ENCODE results near the gene KLF12. TPM values are rescaled to one million over a fixed set of nuclear protein-coding genes. Genes with fewer than 3 reads are reported as not detected.
A peak's percentile ranks its signal among the peaks of the same experiment; 100 is the strongest.

Gene KLF12
- total RNA-seq, 2 donors from 2014 or later = 19.9 to 23.8 TPM

- ATAC-seq (ENCODE audit: insufficient number of reproducible peaks, low FRiP score, low read depth) (no peak), DNase-seq (ENCODE audit: low spot score) (no peak)
- Histone ChIP-seq H3K27ac (peak overlapping the region; percentile 85 to 98), H3K27me3 (replicated peaks; ENCODE audit: insufficient read depth) (no peaks in the 10 kb centered on the region), H3K36me3 (no peaks in the 10 kb centered on the region), H3K4me1 (ENCODE audit: control insufficient read depth in 1 of 2, low read depth in 2 of 2) (peaks cover 29 to 34% of the 10 kb centered on the region in 2 donors), H3K4me3 (peak overlapping the region; percentile 84), H3K9me3 (no peaks in the 10 kb centered on the region)
- TF ChIP-seq, protein P1, sequence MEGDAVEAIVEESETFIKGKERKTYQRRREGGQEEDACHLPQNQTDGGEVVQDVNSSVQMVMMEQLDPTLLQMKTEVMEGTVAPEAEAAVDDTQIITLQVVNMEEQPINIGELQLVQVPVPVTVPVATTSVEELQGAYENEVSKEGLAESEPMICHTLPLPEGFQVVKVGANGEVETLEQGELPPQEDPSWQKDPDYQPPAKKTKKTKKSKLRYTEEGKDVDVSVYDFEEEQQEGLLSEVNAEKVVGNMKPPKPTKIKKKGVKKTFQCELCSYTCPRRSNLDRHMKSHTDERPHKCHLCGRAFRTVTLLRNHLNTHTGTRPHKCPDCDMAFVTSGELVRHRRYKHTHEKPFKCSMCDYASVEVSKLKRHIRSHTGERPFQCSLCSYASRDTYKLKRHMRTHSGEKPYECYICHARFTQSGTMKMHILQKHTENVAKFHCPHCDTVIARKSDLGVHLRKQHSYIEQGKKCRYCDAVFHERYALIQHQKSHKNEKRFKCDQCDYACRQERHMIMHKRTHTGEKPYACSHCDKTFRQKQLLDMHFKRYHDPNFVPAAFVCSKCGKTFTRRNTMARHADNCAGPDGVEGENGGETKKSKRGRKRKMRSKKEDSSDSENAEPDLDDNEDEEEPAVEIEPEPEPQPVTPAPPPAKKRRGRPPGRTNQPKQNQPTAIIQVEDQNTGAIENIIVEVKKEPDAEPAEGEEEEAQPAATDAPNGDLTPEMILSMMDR (IDR thresholded peaks at IDR 0.05) = no peak
Measured at GRCh38 chr13:74132776-74133656, 1.2 kb downstream of the KLF12 start.

DNA sequence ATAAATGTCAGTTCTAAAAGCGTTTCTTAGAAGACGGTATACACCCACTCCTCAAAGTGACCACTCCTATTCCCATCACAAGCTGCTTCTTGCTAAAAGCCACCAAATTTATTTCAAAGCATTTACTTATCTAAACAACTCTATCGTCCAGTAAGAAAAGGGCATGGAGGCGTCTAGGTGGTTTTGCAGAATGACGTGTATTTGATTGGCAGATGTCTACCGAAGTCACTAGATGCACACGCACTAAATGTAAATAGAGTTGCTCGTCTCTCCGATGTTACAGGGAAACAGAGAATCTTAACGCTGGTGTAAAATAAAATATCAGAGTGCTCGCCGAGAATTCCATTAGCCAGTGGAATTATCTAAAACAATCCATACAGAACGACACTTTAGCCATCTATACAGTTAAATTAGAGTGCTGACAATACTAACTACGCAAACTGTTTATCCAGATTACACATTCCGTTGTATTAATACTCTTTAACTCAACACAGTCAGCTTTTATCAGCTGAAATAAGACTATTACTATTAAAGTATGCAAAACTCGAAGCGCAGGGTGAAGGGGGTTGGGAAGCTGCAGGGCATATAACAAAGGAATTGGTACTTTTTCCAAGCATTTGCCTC is 1.9 kb downstream of the KLF12 start:
- Histone ChIP-seq H3K4me1 (ENCODE audit: control insufficient read depth in 1 of 2, low read depth in 2 of 2) (peaks cover 35 to 40% of the 10 kb centered on the region in 2 donors), H3K4me3 (peak overlapping the region; percentile 84), H3K9me3 (no peaks in the 10 kb centered on the region), H3K27me3 (replicated peaks; ENCODE audit: insufficient read depth) (no peaks in the 10 kb centered on the region), H3K27ac (peak overlapping the region; percentile 85 to 98), H3K36me3 (no peaks in the 10 kb centered on the region)
- DNase-seq (ENCODE audit: low spot score) = no peak
- TF ChIP-seq, protein P1 (IDR thresholded peaks at IDR 0.05) = no peak
- no peak for ATAC-seq (ENCODE audit: insufficient number of reproducible peaks, low FRiP score, low read depth)

DNA sequence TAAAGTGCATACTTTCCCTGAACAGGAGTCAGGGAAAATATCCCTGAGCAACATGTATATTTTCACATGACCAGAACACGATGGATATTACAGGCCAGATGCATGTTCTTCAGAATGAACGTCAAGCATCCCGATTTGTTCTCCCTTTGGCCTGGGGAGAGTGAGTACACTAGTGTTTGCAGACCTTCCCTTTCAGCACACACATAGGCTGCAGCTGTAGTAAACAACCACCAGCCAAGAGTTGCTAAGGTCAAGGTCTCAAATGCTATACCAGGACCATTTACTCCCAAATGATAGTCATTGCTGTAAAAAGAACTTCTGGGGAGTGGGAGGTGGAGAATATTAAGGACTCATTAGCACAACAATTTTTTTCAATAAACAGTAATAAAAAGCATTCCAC is 3.0 kb downstream of the KLF12 start:
- H3K27me3 ChIP-seq (replicated peaks; ENCODE audit: insufficient read depth) = no peaks in the 10 kb centered on the region
- ATAC-seq (ENCODE audit: insufficient number of reproducible peaks, low FRiP score, low read depth) (no peak), DNase-seq (ENCODE audit: low spot score) (no peak)
- TF ChIP-seq, protein P1 (IDR thresholded peaks at IDR 0.05) = no peak
- peak overlapping the region; percentile 84 for H3K4me3 ChIP-seq
- H3K9me3 ChIP-seq = no peaks in the 10 kb centered on the region
- H3K27ac ChIP-seq = peak overlapping the region; percentile 85 to 98
- peaks cover 43 to 48% of the 10 kb centered on the region in 2 donors for H3K4me1 ChIP-seq (ENCODE audit: control insufficient read depth in 1 of 2, low read depth in 2 of 2)
- no peaks in the 10 kb centered on the region for H3K36me3 ChIP-seq

GRCh38 chr13:74129500-74130191 is 4.6 kb downstream of the KLF12 start:
- DNase-seq (ENCODE audit: low spot score) = no peak
- ATAC-seq (ENCODE audit: insufficient number of reproducible peaks, low FRiP score, low read depth) = no peak
- peak overlapping the region; percentile 34 to 48 for H3K27ac ChIP-seq

More at GRCh38 chr13:74129500-74130191, 4.6 kb downstream of the KLF12 start:
- Histone ChIP-seq H3K27me3 (replicated peaks; ENCODE audit: insufficient read depth) (no peaks in the 10 kb centered on the region), H3K4me1 (ENCODE audit: control insufficient read depth in 1 of 2, low read depth in 2 of 2) (peaks cover 45 to 51% of the 10 kb centered on the region in 2 donors), H3K36me3 (no peaks in the 10 kb centered on the region), H3K9me3 (no peaks in the 10 kb centered on the region), H3K4me3 (peak overlapping the region; percentile 3)
- TF ChIP-seq, protein P1 (IDR thresholded peaks at IDR 0.05) = no peak
